Measurements from ENCODE around the gene GNG11.

DNA sequence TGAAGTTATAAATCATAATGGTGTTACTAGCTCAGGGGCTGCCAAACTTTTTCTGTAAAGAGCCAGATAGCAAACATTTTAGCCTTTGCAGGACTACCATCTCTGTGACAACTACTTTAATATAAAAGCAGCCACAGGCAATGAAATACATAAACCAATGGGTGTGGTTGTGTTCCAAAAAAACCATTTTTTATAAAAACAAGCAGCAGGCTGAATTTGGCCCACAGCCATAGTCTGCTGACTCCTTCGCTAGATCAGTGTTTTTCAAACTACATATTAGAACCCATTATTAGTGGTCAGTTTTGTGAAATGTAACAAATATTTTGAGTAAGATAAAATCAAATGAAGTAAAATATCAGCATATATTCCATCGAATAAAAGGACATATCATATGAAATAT lies 13.6 kb downstream of the GNG11 start:
- no peak for TF ChIP-seq CTCF (IDR thresholded peaks at IDR 0.05)
- TF ChIP-seq POLR2A (IDR thresholded peaks at IDR 0.05) = no peak

Measured in testis (tissue), 2 donors.